GM10266 (cell line): Measurements from ENCODE around the gene ASCL4.

Source experiments
- DNase-seq: peaks from one replicate; pipeline ENCODE4 v3.0.0; 2012; ENCODE audit errors: extremely low spot score
- TF ChIP-seq, protein P1 (sequence below): IDR thresholded peaks from 2 replicates; pipeline ENCODE4 v1.5.1; 2012; ENCODE audit warnings: mild to moderate bottlenecking, low read depth; ENCODE audit not compliant: control insufficient read depth, insufficient read depth; ENCODE audit errors: missing control alignments

The ASCL4 gene

DNA sequence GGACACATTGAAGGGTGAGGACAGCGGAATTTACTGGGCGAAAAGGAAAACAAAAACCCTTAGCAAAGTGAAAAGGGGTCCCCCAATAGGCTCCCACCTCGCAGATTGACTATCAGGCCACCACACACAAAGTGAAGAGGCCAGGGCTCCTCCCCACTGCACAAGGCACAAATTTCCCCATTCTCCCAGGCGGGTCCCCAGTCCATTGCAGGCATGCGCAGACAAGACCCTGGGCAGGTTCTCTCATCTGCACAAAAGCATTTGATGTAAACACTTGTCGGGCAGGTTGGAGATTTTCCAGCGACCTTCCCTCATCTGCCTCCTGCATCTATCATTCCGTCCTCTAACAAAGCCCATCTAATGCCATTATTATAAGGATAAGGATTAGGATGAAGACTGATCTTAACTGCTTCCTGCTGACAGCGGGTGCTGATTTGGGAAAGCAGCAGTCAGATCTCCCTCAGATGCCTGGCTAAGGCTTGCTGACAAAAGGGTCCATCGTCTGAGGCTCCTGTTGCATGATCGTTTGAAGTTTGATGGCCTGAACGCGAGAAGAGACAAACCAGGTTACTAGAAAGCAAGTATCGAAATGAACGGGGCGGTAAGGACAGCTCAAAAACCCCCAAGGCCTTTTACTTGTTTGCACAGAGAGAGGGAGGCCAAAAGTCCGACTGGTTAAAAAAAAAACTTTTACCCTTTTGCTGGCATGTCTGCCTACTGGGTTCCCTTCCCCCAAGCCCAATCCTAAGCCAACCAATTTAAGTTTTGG lies 14.4 kb downstream of the ASCL4 start:
- no peak for DNase-seq

DNA sequence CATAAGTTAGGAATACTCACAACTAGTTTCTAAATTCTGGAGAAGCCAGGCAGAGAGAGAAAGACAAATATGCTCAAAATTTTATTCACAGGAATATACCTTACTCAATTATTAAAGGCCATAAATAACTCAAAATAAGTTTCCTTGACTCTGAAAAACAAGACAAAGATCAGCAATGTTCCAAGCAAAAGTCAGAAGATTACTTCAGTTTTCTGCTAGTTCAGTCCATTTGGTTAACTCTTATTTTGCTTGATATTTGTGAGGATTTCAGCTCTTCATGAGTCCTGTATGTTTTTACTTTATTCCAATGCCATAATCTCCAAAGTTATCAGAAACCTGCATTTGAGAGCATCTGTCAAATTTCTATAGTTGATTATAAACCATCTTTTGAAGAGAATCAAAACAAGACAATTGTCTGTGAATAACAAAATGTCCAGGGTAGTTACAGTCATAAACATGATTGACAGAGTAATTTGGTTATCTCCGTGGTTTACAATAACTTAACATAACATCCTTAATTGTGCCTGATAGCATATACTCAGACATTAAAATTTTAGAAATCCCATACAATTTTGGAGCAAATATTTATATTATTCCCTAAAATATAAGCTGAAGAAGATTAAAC lies 17.1 kb downstream of the ASCL4 start:
- DNase-seq = no peak
- TF ChIP-seq, protein P1, sequence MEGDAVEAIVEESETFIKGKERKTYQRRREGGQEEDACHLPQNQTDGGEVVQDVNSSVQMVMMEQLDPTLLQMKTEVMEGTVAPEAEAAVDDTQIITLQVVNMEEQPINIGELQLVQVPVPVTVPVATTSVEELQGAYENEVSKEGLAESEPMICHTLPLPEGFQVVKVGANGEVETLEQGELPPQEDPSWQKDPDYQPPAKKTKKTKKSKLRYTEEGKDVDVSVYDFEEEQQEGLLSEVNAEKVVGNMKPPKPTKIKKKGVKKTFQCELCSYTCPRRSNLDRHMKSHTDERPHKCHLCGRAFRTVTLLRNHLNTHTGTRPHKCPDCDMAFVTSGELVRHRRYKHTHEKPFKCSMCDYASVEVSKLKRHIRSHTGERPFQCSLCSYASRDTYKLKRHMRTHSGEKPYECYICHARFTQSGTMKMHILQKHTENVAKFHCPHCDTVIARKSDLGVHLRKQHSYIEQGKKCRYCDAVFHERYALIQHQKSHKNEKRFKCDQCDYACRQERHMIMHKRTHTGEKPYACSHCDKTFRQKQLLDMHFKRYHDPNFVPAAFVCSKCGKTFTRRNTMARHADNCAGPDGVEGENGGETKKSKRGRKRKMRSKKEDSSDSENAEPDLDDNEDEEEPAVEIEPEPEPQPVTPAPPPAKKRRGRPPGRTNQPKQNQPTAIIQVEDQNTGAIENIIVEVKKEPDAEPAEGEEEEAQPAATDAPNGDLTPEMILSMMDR = no peak

More for the DNA sequence above, 14.4 kb downstream of the ASCL4 start:
- TF ChIP-seq, protein P1 = no peak

DNA sequence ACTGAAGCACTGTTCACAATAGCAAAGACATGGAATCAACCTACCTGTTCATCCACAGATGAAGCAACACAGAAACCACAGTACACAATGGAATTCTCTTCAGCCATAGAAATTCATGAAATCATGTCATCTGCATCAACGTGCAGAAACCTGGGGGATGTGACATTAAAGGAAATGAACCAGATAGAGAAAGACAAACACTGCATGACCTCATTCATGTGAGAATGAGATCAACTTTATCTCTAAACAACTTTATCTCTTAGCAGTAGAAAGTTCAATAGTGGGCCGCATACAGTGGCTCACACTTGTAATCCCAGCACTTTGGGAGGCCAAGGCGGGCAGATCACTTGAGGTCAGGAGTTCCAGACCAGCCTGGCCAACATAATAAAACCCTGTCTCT lies 19.9 kb downstream of the ASCL4 start:
- DNase-seq = no peak
- TF ChIP-seq, protein P1 = no peak

DNA sequence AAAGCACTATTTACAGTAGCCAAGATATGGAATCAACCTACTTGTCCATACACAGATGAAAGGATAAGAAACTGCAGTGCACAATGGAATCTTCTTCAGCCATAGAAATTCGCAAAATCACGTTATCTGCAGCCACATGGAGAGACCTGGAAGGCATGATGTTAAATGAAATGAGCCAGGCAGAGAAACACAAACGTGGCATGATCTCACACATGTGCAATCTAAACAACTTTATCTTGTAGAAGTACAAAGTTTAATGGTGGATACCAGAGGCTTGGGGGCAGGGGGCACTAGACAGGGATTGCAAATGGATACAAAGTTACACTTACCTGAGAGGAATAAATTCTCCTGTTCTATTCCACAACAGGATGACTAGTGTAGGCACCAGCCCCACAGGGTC lies 24.1 kb downstream of the ASCL4 start:
- DNase-seq = no peak
- TF ChIP-seq, protein P1 = no peak

DNA sequence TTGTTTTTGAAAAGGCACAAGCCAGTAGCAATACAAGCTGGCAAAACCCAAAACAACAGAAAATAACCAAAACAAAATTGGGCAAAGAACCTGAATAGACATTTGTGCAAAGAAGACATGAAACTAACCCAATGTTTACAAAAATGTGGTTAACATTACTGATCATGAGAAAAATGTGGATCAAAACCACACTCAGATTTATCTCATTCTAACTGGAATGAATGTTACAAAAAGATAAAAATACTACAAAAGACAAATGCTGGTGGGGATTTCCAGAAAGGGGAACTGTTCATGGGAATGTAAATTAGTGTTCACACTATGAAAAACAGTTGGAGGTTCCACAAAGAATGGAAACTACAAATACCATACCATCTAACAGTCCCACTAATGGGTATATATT lies 26.6 kb downstream of the ASCL4 start:
- TF ChIP-seq, protein P1 = no peak

DNA sequence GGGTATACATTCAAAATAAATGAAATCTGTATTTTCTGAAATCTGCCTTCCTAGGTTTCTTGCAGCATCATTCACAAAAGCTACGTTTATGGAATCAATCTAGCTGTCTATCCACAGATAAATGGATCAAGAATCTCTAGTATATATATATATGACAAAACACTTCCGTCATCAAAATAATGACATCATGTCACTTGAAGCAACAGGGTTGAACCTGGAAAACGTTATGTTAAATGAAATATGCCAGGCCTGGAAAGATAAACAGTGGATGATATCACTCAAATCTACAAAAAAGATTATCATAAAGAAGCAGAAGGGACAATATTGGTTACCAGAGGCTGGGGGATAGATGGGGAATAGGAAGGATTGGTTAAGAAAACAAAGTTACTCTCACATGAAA lies 28.6 kb downstream of the ASCL4 start:
- TF ChIP-seq, protein P1 = no peak
- DNase-seq = no peak

More for the DNA sequence above, 26.6 kb downstream of the ASCL4 start:
- DNase-seq = no peak
